ENCODE results near the gene WRAP73. TPM values are rescaled to one million over a fixed set of nuclear protein-coding genes. Genes with fewer than 3 reads are reported as not detected.

Gene WRAP73
- polyA plus RNA-seq, 1 donor = 16.1 TPM

DNA sequence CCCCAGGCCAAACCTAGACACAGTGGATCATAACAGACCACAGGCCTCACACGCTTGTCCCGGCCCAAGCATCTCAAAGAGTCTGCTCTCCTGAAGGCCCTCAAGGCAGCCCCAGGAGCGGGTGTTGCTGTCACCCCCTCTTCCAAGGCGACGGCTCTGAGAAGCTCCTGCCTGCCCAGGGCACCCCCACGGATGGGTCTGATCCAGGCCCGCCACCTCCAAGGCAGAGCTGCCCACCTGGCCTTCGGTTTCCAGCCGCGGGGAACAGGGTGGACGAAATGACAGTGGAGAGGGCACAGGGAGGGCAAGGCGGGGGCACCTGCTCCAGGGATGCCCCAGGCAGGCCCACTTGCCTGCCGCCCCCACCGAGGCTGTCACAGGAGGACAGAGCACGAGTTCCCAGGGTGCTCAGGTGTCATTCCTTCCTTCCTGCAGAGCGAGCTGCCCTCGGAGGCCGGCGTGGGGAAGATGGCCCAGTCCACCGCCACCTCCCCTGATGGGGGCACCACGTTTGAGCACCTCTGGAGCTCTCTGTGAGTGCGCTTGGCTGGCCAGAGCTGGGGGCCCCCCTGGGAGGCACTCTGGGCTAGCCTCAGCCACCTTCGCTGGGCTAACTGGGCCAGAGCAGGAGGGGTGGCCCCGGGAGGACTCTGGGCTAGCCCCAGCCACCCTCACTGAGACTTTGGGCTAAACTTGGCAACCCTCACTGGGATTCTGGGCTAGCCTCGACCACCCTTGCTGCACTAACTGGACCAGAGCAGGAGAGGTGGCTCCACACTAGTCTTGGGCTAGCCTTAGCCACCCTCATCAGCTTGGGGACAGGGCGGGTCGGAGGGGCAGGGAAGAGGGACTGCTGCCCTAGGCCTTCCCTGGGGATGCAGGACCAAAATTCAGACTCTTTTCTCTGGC is 32.2 kb upstream of the WRAP73 start:
- no peak for DNase-seq

DNA sequence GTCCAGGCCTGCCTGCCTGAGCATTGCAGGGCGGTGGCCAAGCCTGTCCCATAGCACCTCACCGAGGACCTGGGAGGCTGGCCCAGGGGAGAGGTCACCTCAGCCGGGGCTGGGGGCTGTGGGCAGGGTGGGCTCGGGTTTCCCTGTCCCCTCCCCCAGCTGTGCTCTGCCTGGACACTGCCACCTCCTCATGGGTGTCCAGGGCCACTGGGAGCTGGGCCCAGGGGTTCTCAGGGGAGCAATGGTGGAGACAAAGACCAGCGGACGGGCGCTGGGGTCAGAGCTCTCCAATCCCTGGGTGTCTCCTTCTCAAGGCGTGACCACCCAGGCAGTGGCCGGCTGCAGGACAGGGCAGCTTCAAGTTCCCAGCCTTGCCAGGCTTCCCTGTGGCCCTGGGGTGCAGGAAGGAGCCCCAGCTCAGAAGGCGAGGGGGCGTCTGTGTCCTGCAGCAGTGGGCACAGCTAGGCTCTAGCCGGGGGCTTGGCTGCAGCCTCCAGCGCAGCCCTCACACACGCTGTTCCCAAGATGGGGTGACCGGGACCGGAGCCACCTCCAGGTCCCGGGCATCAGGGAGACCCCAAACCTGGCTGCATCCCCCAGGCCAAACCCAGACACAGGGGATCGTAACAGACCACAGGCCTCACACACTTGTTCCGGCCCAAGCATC is 31.5 kb upstream of the WRAP73 start:
- DNase-seq = no peak

DNA sequence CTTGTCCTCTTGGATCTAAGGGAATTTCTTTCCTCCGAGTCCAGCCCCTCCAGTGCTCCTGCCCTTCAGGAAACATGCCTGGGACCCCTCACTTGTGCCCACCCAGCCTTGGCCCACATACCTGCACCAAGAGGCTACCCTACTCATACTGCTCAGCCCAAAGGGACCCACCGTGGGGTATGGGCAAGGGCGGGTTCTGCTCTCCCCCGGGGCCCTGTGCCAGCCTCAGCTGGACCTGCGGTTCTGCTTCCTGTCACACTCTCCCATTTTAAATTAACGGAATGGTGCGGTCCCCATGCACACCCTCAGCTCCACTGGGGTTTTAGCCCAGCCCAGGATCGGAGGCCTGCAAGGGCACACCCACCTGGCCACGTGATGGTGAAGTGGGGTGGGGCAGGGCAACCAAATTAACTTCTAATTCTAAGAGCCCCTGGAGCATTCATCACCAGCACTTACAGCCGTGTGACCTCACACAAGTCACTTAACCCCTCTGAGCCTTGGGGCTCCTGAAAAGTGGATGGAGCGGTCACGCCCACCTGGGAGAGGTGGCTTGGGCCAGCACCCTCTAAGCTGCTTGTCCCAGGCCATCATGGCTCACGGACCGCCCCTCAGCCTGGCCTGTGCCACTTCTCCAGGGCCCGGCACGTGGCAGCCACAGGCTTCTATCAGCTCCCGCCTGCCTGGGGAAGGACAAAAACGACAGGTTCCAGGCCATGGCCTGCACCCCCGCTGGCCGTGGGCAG is 30.8 kb upstream of the WRAP73 start:
- no peak for DNase-seq

DNA sequence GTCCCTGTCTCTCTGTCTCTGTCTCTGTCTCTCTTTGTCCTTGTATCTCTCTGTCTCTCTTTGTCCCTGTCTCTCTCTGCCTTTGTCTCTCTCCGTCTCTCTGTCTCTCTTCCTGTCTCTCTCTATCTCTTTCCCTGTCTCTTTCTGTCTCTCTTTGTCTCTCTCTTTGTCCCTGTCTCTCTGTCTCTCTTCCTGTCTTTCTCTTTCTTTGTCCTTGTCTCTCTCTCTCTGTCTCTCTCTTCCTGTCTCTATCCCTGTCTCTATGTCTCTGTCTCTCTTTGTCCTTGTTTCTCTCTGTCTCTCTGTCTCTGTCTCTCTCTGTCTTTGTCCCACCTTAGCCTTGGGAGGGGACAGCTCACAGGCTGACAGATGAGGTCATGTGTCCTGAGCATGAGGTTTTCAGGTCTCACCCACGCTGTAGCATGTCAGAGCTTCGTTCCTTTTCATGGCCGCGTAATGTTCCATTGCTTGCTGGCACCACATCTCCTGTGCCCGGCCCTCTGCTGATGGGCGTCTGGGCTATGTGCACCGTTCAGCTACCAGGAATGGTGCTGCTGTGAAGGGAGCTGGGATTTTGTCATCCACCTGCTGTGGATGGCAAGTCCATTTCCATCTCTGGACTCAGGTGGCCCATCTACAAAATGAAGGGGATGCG is 30.0 kb upstream of the WRAP73 start:
- DNase-seq = no peak

DNA sequence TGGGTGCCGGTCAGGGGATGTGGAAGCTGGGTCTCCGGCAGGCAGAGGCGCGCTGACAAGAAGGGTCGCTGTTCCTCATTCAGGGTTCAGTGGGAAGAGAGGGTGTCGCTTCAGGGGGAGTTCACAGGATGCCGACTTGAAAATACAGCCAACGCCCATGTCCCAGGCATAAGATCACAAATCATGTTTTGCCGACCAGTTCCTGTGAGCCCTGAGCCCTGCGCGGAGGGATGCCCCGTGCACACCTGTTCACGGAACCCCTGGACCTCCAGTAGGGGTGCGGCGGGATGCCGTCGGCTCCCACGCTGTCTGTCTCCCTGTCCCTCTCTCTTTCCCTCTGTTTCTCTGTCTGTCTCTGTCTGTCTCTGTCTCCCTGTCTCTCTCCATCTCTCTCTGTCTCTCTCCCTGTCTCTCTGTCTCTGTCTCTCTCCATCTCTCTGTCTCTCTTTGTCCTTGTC is 29.2 kb upstream of the WRAP73 start:
- DNase-seq = no peak

DNA sequence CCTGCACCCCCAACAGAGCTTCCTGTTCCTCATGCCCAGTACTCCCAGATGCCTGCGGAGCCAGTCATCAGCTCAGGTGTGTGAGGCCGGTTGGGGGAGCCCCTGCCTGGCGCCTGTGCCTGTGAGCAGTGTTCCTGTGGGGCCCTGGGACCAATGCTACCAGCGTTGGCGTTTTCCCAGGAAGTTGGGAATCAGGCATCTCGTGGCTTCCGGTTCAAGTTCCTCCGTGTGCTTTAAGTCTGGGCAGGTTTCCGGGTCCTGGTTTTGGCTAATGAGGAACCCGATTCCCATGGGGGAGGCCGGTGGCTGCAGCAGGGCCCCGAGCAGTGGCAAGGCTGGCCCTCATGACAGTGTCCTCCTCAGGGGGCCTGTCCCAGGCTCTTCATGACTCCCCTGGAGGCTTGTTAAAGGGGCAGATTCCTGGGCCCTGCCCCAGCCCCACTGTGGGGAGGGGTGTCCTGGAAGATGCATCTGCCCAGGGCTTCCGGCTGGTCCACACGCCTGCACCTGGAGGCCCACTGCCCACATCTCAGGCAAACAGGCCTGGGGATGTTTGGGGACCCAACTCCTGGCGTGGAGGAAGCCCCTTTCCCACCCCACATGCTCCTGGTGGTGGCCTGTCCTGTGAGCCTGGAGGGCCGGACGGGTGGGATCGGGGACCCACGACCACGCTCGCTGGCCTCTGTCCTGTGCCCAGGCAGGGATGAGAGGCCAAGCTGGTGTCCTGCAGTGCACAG is 28.6 kb upstream of the WRAP73 start:
- DNase-seq = no peak

DNA sequence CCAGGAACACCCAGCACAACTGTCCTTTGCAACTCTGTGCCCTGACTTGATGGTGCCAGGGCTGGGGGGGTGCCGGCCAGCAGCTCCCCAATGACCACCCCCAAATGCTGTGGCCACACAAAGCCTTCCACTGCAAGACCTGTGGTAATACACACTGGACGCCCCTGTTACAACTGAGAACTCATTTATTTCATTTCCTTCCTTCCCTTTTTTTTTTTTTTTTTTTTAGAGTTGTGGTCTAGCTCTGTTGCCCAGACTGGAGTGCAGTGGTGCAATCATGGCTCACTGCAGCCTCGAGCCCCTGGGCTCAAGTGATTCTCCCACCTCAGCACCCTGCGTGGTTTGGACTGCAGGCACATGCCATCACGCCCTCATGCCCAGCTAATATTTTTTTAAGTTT is 27.6 kb upstream of the WRAP73 start:
- no peak for DNase-seq

DNA sequence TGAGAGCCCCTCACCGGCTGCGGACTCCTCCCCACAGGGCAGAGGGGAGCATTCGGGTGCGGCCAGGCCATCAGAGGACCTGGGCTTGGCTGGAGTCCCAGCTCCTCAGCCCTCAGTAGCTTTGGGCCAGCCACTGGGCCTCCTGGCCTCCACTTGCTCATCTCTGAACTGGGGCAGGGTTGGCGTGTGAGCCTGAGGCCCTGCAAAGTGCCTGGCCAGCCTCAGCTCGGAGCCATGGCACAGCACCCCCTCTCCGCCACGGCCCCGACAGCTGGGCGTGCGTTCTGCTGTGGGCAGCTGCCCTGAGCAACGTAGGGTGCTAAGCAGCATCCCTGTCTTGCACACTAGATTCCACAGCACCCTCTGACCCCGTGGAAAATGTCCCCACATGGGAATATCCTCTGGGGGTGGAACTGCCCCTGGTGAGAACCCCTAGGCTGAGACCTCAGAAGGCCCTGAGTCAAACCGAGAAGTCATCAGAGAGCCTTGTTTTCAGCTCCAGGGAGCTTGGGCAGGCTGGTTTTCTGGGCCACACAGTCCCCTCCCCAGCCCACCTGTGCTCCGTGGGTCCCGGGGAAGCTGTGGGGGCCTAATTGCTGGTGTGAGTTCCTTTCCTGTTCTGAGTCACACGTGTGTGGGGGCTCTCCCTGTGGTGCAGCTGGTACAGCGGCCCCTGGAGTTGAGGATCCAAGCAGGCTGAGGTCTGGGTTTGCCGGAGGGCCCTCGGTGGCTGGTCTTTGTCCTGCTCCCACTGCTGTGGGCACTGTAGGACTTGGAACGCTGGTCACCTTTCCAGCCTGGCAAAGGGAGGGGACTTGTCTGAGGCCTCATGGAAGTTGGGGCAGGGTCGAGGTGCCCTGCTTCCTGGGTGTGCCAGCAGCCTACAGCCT is 26.9 kb upstream of the WRAP73 start:
- DNase-seq = no peak

DNA sequence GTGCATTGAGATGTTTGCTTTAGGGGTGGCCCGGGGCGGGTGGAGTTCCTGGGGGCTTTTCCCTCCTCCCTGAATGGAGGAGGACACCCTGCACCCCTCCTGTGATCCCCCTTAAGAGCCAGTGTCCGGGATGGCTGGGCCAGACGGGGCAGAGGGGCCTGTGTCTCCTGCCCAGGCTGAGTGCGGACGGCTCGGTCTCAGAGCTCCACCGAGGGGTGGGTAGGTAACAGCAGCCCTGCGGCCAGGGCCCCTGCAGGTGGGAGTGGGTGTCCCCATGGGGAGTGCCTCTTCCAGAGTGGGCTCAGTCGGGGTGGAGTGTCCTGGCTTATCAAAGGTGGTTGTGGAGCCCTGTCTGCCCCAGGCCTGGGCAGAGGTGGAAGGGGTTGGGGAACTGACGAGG is 25.5 kb upstream of the WRAP73 start:
- DNase-seq = no peak

DNA sequence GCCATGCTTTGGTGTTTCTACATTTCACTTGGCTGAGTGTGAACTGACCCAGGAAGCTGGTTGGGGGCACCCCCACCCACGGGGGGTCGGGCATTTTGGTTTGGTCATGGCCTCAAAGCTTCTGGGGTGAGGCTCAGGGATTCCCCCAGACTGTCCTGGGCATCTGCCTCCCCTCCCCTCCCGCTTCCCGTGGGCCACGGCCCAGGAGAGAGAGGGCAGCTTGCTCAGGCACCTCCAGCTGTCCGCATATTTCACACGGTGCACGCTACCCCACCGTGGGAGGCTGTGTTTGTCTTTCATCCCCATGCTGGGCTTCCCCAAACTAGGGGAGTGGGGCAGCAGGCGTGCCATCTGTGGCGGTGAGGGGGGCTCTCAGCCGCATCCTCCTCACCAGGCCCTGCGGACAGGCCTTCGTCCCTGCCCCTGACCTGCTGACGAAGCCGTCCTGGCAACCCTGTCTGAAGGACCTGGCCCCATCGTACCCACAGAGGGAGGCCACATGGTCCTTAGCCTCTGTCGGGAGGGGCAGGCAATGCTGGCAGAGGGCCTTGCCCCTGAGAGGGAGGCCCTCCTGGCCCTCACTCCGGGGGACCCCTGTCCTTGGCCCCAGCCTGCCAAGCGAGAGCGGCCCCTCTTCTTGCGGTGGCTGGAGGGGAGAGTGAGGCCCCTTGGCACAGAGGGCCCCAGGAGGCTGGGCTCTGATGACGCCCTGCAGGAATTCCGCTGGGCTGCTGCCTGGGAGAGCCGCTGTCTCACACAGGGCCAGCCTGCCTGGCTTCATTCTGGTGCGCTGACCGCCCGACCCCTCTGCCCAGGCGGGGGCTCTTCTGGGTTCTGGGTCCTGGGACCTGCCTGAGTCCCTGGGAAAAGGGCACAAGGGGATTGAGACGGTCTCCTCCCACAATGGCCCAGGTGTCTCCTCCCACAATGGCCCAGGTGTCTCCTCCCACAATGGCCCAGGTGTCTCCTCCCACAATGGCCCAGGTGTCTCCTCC is 24.5 kb upstream of the WRAP73 start:
- DNase-seq = no peak

DNA sequence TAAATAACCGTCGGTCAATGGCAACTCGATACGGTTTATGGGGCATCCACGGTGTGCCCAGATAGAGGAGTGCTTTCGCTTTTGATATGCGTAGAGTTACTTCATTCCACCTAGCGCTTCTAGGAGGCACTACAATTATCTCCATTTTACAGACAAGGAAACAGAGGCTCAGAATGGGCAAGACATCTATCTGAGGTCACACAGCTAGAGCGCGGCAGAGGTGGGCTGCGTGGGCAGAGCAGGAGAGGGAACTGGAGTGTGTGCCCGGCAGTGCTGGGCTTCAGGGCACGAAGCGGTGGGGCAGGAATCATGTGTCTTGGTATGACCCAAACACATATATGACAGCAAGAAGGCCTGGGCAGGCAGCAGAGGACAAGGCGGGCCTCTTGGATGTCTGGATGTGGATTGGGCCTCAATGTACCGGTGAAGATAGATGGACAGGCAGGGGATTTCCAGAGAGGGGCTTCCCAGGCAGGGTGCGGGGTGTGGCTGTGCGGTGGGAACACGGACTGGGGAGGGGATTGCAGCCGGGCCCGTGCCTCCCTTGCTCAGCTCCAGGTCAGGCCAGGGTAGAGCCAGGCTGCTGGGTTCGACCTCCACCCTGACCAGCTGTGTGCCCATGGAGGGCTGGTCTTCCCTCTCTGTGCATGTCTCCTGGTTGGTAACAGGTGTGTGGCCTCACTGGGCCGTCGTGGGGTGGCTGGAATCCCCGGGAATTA is 23.6 kb upstream of the WRAP73 start:
- no peak for DNase-seq

DNA sequence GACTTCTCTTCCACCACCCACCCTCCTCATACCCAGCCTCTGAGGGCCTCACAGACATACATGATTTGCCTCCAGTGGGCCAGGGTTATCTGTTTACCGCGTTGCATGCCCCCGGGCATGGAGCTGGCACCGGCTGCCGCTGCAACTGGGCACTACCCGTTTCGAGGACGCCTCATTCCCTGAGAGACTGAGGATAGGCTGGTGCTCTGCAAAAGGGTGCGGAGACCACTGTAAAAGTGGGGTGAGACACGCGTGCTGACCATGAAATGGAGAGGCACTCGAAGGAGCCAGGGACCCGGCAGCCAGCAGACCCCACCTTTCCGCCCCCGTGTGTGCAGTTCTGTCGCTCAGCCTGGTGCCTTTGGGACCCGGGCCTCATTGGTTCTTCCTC is 23.1 kb upstream of the WRAP73 start:
- DNase-seq = no peak

DNA sequence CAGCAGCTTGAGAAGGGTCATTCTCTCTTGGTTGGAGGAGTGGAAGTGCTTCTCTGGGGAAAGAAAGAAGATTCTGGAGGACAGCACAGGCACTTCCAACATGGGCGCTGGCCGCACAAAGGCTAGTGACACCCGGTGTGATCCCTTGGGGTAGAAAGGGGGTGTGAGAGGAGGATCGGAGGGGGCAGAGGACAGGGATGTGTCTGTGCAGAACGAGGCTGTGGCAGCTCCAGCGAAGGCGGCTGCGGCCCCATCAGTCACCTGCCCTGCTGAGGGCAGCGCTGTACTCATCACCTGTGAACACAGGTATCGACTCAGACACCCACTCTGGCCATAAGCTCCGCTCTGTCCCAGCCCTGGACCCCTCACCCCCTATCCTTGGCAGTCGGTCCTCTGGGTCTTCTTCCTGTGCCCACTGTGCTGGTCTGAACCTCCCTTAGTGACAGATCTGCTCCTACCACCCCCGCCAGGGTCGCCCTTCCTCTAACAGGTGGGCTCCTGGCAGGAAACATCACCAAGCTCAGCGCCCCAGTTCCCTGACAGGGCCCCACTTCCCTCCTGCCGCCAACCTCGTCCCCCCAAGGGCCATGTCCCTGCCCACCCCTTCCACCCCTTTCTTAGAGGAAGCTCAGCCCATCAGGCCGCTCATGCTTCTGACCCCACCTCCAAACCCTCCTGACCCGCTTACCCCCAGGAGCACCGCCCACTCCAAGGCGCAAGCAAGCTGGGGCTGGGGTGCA is 22.5 kb upstream of the WRAP73 start:
- no peak for DNase-seq

DNA sequence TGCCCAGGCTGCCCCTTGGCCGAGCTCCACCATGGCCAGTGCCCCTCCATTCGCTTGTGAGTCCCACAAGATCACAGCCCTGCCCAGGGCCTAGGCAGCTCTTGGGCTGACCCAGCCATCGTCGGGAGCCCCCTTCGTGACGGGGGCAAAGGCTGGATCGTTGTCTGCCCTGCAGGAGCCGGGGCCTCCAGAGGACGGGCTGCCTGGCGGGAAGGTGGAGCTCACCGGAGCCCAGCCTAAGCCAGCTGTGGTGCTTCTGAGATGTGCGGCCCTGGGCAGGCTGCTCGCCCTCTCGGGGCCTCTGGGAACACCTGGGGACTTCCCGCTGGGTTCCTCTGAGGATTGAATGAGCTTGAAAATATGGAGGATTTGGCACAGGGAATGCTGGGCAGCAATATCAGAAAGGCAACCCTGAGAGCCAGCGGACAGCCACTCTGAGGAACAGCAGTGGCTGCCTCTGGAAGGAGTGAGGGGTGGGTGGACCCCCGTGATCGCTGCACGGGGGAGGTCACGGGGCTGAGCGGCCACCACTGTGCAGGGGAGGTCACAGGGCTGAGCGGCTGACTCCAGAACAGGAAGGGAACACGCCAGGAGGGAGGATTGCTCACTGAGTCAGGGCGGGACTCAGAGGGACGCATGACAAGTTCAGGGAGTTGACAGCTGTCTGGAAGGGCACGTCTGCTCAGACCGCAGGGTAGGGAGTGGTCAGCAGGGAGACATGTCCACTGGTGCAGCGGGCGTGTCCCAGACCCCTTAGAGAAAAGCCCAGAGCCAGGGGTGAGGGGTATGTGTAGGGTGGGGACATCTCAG is 21.7 kb upstream of the WRAP73 start:
- DNase-seq = no peak

DNA sequence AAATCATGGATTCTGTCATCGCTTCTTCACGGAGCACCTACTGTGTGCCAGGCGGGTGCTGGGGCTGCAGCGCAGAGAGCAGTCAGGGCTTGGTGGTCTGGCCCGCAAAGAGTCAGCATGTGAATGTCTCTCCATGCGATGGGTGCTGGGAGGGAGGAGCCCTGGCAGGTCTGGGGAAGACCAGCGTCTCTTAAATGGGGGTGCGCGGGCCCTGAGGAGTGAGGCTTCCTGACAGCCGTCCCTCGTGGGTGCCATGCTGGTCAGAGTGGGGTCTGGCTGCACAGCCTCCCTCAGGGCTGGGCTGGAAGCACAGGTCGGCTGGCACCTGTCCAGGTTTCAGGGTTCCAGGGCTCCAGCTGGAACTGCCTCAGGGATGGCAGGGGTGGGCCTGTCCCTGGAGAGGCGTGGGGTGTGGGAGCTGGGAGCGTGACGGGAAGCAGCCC is 20.9 kb upstream of the WRAP73 start:
- DNase-seq = no peak

DNA sequence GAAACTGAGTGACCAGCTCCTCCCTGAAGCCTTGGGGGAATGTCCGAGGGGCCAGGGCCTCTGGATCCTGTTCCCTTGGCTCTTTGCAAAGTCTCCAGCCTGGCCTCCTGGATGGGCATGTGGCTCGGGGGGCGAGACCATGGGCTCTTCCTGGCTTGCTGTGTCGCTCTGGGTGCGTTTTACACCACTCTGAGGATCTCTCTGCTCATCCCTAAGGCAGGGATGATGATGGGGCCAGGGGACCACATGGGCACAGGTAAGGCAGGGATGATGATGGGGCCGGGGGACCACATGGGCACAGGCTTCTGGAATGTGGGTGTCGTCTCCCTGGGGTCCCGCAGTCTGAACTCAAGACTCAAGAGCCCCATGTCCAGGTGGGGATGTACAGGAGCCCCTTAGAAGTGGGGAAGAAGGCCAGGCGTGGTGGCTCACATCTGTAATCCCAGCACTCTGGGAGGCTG is 20.1 kb upstream of the WRAP73 start:
- DNase-seq = no peak

DNA sequence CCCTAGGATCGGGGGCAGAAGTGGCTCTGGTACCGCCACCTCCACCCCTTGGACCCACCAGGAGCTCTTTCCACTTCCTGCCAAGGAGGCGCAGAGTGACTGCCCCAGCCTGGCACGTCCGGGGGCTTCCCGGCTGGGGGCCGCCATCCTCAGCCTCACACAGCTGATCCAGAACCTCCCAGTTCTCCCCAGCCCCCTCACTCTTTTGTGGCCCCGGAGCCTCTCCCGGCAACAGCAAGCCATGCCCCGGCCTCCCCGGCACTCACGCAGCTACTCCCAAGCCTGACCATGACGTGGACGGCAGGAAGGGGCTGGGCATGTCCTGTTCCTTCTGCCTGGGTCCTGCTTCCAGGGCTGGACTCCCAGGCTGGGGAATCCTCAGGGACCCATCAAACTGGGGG is 19.5 kb upstream of the WRAP73 start:
- DNase-seq = no peak
